H1 (cell line): Measurements from ENCODE around the gene CACNA2D1. TPM values are rescaled to one million over a fixed set of nuclear protein-coding genes. Genes with fewer than 3 reads are reported as not detected.

Source experiments
- CTCF ChIA-PET: fragments of 300-600 bp; sonication (Branson Sonifier 250); formaldehyde crosslinking; loops from one replicate; lab custom pipeline; 2021; ENCODE audit not compliant: partially characterized antibody; lab: Charles Lee
- POLR2A ChIA-PET: fragments of 300-600 bp; sonication (Branson Sonifier 250); formaldehyde crosslinking; loops from one replicate; lab custom pipeline; 2021; ENCODE audit warnings: inconsistent platforms; ENCODE audit not compliant: partially characterized antibody; lab: Charles Lee
- DNase-seq, 2 experiments: peaks; one replicate each; pipeline versions ENCODE4 v3.0.0 to v3.0.0-alpha.2; 2010 to 2022; ENCODE audit warnings: low spot score in 2 of 2, low read depth in 1 of 2, mixed read lengths in 1 of 2
- FAIRE-seq: peaks from 2 replicates; lab custom pipeline; 2011; peaks lifted over from hg19 to GRCh38; lab: Jason Lieb, UNC
- H2AFZ ChIP-seq: 2 replicates; pipeline ENCODE4 v1.8.1; 2012; ENCODE audit warnings: low read length, inconsistent platforms
- H2AK5ac ChIP-seq: 2 replicates; pipeline ENCODE4 v1.6.1; 2013; ENCODE audit warnings: low read depth, low read length
- H2BK120ac ChIP-seq: replicated peaks from 2 replicates; pipeline ENCODE3; 2013; ENCODE audit warnings: low read depth, low read length, inconsistent platforms
- H2BK12ac ChIP-seq: 2 replicates; pipeline ENCODE4 v1.6.1; 2013; ENCODE audit warnings: low read depth, low read length
- H2BK15ac ChIP-seq: 2 replicates; pipeline ENCODE4 v1.6.1; 2013; ENCODE audit warnings: low read length
- H2BK20ac ChIP-seq: 2 replicates; pipeline ENCODE4 v1.6.1; 2013; ENCODE audit warnings: low read length
- H2BK5ac ChIP-seq: 2 replicates; pipeline ENCODE4 v1.6.1; 2013; ENCODE audit warnings: low read depth, low read length
- H3K14ac ChIP-seq: 2 replicates; pipeline ENCODE4 v1.6.1; 2013; ENCODE audit warnings: inconsistent platforms; ENCODE audit not compliant: insufficient read length
- H3K18ac ChIP-seq: 2 replicates; pipeline ENCODE4 v1.6.1; 2013; ENCODE audit warnings: low read length; ENCODE audit errors: extremely low read depth
- H3K23ac ChIP-seq: 2 replicates; pipeline ENCODE4 v1.6.1; 2013; ENCODE audit warnings: inconsistent platforms; ENCODE audit not compliant: insufficient read length
- H3K23me2 ChIP-seq: 2 replicates; pipeline ENCODE4 v1.6.1; 2013; ENCODE audit warnings: low read depth, low read length
- H3K27ac ChIP-seq: 2 replicates; pipeline ENCODE4 v1.6.1; 2011; ENCODE audit warnings: low read depth, low read length, inconsistent platforms
- H3K27me3 ChIP-seq, 4 experiments: replicated peaks in 1 of 4; 1 replicate in 1 of 4; 2 replicates in 3 of 4; pipeline versions ENCODE4 v1.6.1 to v1.8.1; 2011 to 2013; ENCODE audit warnings: low read length in 3 of 4, mild to moderate bottlenecking in 3 of 4, inconsistent platforms in 2 of 4, mixed read lengths in 2 of 4, moderate library complexity in 1 of 4; ENCODE audit not compliant: control insufficient read depth in 3 of 4, insufficient read depth in 3 of 4; ENCODE audit errors: extremely low read depth in 1 of 4
- H3K36me3 ChIP-seq, 4 experiments: 2 replicates each; pipeline versions ENCODE4 v1.6.1 to v1.8.1; 2011 to 2013; ENCODE audit warnings: mild to moderate bottlenecking in 4 of 4, low read length in 3 of 4, moderate library complexity in 2 of 4, control low read depth in 1 of 4, inconsistent platforms in 1 of 4; ENCODE audit not compliant: insufficient read depth in 4 of 4, control insufficient read depth in 2 of 4
- H3K4ac ChIP-seq: replicated peaks from 2 replicates; pipeline ENCODE3; 2013; ENCODE audit warnings: low read length, low read depth, mixed read lengths, inconsistent platforms; ENCODE audit not compliant: insufficient read length
- H3K4me1 ChIP-seq, 4 experiments: replicated peaks in 1 of 4; 1 replicate in 1 of 4; 2 replicates in 3 of 4; pipeline versions ENCODE4 v1.6.1 to v1.8.1; 2011 to 2013; ENCODE audit warnings: low read length in 3 of 4, inconsistent platforms in 2 of 4, mixed read lengths in 1 of 4; ENCODE audit not compliant: insufficient read depth in 4 of 4, control insufficient read depth in 3 of 4
- H3K4me2 ChIP-seq, 2 experiments: 2 replicates each; pipeline versions ENCODE4 v1.6.1 to v1.8.1; 2011 to 2013; ENCODE audit warnings: low read depth in 2 of 2, low read length in 2 of 2, control low read depth in 1 of 2, inconsistent platforms in 1 of 2, mild to moderate bottlenecking in 1 of 2; ENCODE audit not compliant: insufficient read depth in 1 of 2
- H3K4me3 ChIP-seq, 4 experiments: fragments of 200-600, 300-600 bp in 1 of 4; sonication (generic), shearing (Covaris generic), sonication (Bioruptor Twin) in 1 of 4; 2 replicates each; pipeline versions ENCODE4 v1.5.1 to v1.8.1; 2011 to 2016; ENCODE audit warnings: low read length in 4 of 4, low read depth in 3 of 4, control low read depth in 2 of 4, inconsistent platforms in 2 of 4, mild to moderate bottlenecking in 2 of 4, mixed read lengths in 1 of 4, moderate library complexity in 1 of 4; ENCODE audit not compliant: insufficient read depth in 2 of 4; ENCODE audit errors: extremely low read depth in 1 of 4
- H3K56ac ChIP-seq: replicated peaks from 2 replicates; pipeline ENCODE3; 2013; ENCODE audit warnings: low read depth, mild to moderate bottlenecking, mixed read lengths, low read length, inconsistent platforms; ENCODE audit not compliant: insufficient read length
- H3K79me1 ChIP-seq: 2 replicates; pipeline ENCODE4 v1.6.1; 2013; ENCODE audit warnings: low read depth, low read length, control low read depth
- H3K79me2 ChIP-seq, 2 experiments: 2 replicates each; pipeline versions ENCODE4 v1.6.1 to v1.8.1; 2012 to 2013; ENCODE audit warnings: low read length in 2 of 2, mild to moderate bottlenecking in 2 of 2, inconsistent platforms in 1 of 2; ENCODE audit not compliant: insufficient read depth in 2 of 2, control insufficient read depth in 1 of 2
- H3K9ac ChIP-seq, 4 experiments: replicated peaks in 1 of 4; 1 replicate in 1 of 4; 2 replicates in 3 of 4; pipeline versions ENCODE4 v1.6.1 to v1.8.1; 2011 to 2013; ENCODE audit warnings: low read depth in 3 of 4, low read length in 3 of 4, control low read depth in 2 of 4, mild to moderate bottlenecking in 2 of 4, moderate library complexity in 2 of 4, inconsistent platforms in 1 of 4; ENCODE audit errors: extremely low read depth in 1 of 4
- H3K9me3 ChIP-seq, 2 experiments: 2 replicates each; pipeline versions ENCODE4 v1.6.1 to v1.8.1; 2012 to 2013; ENCODE audit warnings: mild to moderate bottlenecking in 2 of 2, moderate library complexity in 2 of 2, control low read depth in 1 of 2, inconsistent platforms in 1 of 2, low read depth in 1 of 2, low read length in 1 of 2, mixed read lengths in 1 of 2; ENCODE audit not compliant: insufficient read depth in 2 of 2
- H4K20me1 ChIP-seq, 2 experiments: replicated peaks in 1 of 2; 2 replicates each; pipeline versions ENCODE3 to v1.8.1; 2011 to 2013; ENCODE audit warnings: inconsistent platforms in 2 of 2, low read length in 2 of 2, mild to moderate bottlenecking in 1 of 2; ENCODE audit not compliant: insufficient read depth in 2 of 2, control insufficient read depth in 1 of 2
- H4K5ac ChIP-seq: 2 replicates; pipeline ENCODE4 v1.6.1; 2013; ENCODE audit warnings: low read length, low read depth, mixed read lengths, inconsistent platforms; ENCODE audit not compliant: insufficient read length
- H4K8ac ChIP-seq: 2 replicates; pipeline ENCODE4 v1.8.0; 2013; ENCODE audit warnings: mild to moderate bottlenecking, moderate library complexity, low read length, inconsistent platforms; ENCODE audit not compliant: insufficient read depth; ENCODE audit errors: extremely low read depth
- H4K91ac ChIP-seq: replicated peaks from 2 replicates; pipeline ENCODE3; 2013; ENCODE audit warnings: low read length, mixed read lengths, inconsistent platforms; ENCODE audit not compliant: insufficient read length
- CREB1 ChIP-seq: IDR thresholded peaks from 2 replicates; pipeline ENCODE4 v1.6.1; 2012; ENCODE audit warnings: inconsistent platforms
- CTCF ChIP-seq, 3 experiments: IDR thresholded peaks; 1 replicate in 2 of 3; 2 replicates in 1 of 3; pipeline versions ENCODE4 v1.5.1 to v1.6.1; 2011; ENCODE audit warnings: low read length in 3 of 3, mild to moderate bottlenecking in 3 of 3, inconsistent platforms in 2 of 3, low read depth in 1 of 3, moderate library complexity in 1 of 3; ENCODE audit not compliant: insufficient read depth in 1 of 3; ENCODE audit errors: control extremely low read depth in 1 of 3
- E2F6 ChIP-seq: IDR thresholded peaks from 2 replicates; pipeline ENCODE4 v1.6.1; 2012; ENCODE audit warnings: inconsistent platforms
- EZH2 ChIP-seq: fragments of 200-600 bp; sonication (generic); IDR thresholded peaks from 2 replicates; pipeline ENCODE4 v1.7.1; 2012; ENCODE audit warnings: low read depth, mild to moderate bottlenecking, moderate library complexity, low read length, inconsistent platforms; ENCODE audit not compliant: severe bottlenecking
- GABPA ChIP-seq: IDR thresholded peaks from 2 replicates; pipeline ENCODE4 v1.6.1; 2011; ENCODE audit warnings: mild to moderate bottlenecking, low read length, moderate library complexity, borderline replicate concordance; ENCODE audit not compliant: insufficient read depth
- HDAC2 ChIP-seq, 2 experiments: fragments of 300-600 bp in 1 of 2; sonication (generic) in 1 of 2; IDR thresholded peaks; 2 replicates each; pipeline ENCODE4 v1.6.1; 2011 to 2012; ENCODE audit warnings: low read depth in 2 of 2, low read length in 2 of 2, mild to moderate bottlenecking in 2 of 2, moderate library complexity in 2 of 2, borderline replicate concordance in 1 of 2, inconsistent platforms in 1 of 2
- MAFK ChIP-seq: IDR thresholded peaks from 2 replicates; pipeline ENCODE4 v1.6.1; 2012; ENCODE audit warnings: low read depth, mild to moderate bottlenecking, improper control_type of control experiment, low read length
- MAX ChIP-seq: IDR thresholded peaks from 2 replicates; pipeline ENCODE4 v1.6.1; 2012; ENCODE audit warnings: inconsistent platforms
- RXRA ChIP-seq: IDR thresholded peaks from 2 replicates; pipeline ENCODE4 v1.6.1; 2011; ENCODE audit warnings: low read depth, mild to moderate bottlenecking, low read length, moderate library complexity; ENCODE audit not compliant: insufficient read depth
- SP1 ChIP-seq: IDR thresholded peaks from 2 replicates; pipeline ENCODE4 v1.6.1; 2011; ENCODE audit warnings: low read depth, low read length
- TBP ChIP-seq: IDR thresholded peaks from 2 replicates; pipeline ENCODE4 v1.6.1; 2011; ENCODE audit warnings: low read depth, low read length, improper control_type of control experiment
- WGBS, 2 experiments: shearing (Covaris generic) in 1 of 2; methylation state at CpG; one replicate each; pipeline versions ENCODE4 v1.1.6 to v1.1.7; 2013 to 2015; ENCODE audit warnings: low lambda C conversion rate in 2 of 2, mixed read lengths in 2 of 2, inconsistent platforms in 1 of 2, low coverage in 1 of 2, missing lambda C conversion rate in 1 of 2; ENCODE audit not compliant: insufficient replicate concordance in 2 of 2, insufficient coverage in 1 of 2, insufficient read length in 1 of 2; ENCODE audit errors: extremely low coverage in 1 of 2, missing lambda C conversion rate in 1 of 2; 5-methylcytosine and 5-hydroxymethylcytosine counted together
- polyA plus RNA-seq, 7 experiments: library from polyadenylated mRNA; depleted of rRNA in 3 of 7; stranded (reverse) in 5 of 7; unstranded in 2 of 7; fragments of >200 nt in 5 of 7; fragments of 200-250 nt in 2 of 7; gene quantifications; 1 replicate in 5 of 7; 2 replicates in 1 of 7; 4 replicates in 1 of 7; pipeline versions ENCODE4 v1.2.1 to v1.2.3, GENCODE V29; 2011 to 2013; ENCODE audit warnings: missing spikeins in 2 of 7, mixed read lengths in 2 of 7
- total RNA-seq: library from RNA; stranded (reverse); fragmentation: NEBNext Ultra II Directional; extraction: Animal tissue kit (Norgen Biotek cat#: 25700); gene quantifications from 2 replicates; pipeline ENCODE4 v1.2.1, GENCODE V29; 2021

CACNA2D1 gene
- total and polyA plus RNA-seq, 2 of the 8 experiments (the other 6 are each of a cell fraction or from before 2014, with no cell fraction given) = 4.3 to 27.3 TPM

- 94% methylated on average over 1 of the region's 1 CpG; no CpG with 5 or more reads in 1 of the 2 experiments for WGBS, 2 experiments
- TF ChIP-seq HDAC2 (IDR thresholded peaks at IDR 0.05; ENCODE audit: borderline replicate concordance in 1 of 2, low read depth in 2 of 2, low read length in 2 of 2) (no peak), CREB1 (no peak), RXRA (no peak), GABPA (no peak), TBP (no peak), CTCF (IDR thresholded peaks at IDR 0.05; ENCODE audit: control extremely low read depth in 1 of 3, insufficient read depth in 1 of 3, low read depth in 1 of 3, low read length in 3 of 3) (no peak), SP1 (no peak), E2F6 (no peak), MAX (no peak), EZH2 (no peak), MAFK (no peak)
Measured at GRCh38 chr7:82057476-82057875, 386.1 kb downstream of the CACNA2D1 start.

More at GRCh38 chr7:82057476-82057875, 386.1 kb downstream of the CACNA2D1 start:
- Histone ChIP-seq H2AFZ (no peak overlapping the region), H3K27me3 (no peaks in the 10 kb centered on the region), H3K79me1 (no peaks in the 10 kb centered on the region), H4K91ac (no peak overlapping the region), H2BK120ac (no peak overlapping the region), H3K9me3 (no peaks in the 10 kb centered on the region), H3K79me2 (no peaks in the 10 kb centered on the region), H2BK12ac (no peak overlapping the region), H3K18ac (no peak overlapping the region), H4K20me1 (no peaks in the 10 kb centered on the region), H3K27ac (no peak overlapping the region), H2BK15ac (no peak overlapping the region), H3K4me3 (no peak overlapping the region), H3K4me1 (no peaks in the 10 kb centered on the region), H4K8ac (no peak overlapping the region), H4K5ac (no peak overlapping the region), H2BK5ac (no peak overlapping the region), H3K14ac (no peak overlapping the region), H3K23ac (no peak overlapping the region), H3K23me2 (no peaks in the 10 kb centered on the region), H3K36me3 (no peaks in the 10 kb centered on the region), H3K56ac (no peak overlapping the region), H3K4me2 (no peak overlapping the region), H3K9ac (no peak overlapping the region), H2AK5ac (no peak overlapping the region), H3K4ac (no peak overlapping the region), H2BK20ac (no peak overlapping the region)
- DNase-seq (no peak), FAIRE-seq (no peak)
- ChIA-PET POLR2A (no interaction called here), CTCF (interaction anchor here (2.0 to 2.3 kb wide), 2 partner anchors 12 to 14 kb away, joined by 4 to 7 read pairs; no protein-coding TSS in a partner anchor)
